Naive thymus-derived CD4-positive, alpha-beta T cell (primary cell): ENCODE measurements around the gene SBK1. TPM values are rescaled to one million over a fixed set of nuclear protein-coding genes. Genes with fewer than 3 reads are reported as not detected.
A peak's percentile ranks its signal among the peaks of the same experiment; 100 is the strongest.
"Not testable (repeated sequence)": the region's sequence is repeated elsewhere in the genome, so short reads cannot be mapped to it uniquely, and the experiment has no call there.

Experiments
- ATAC-seq: fragments of 150-1000 bp; cut with Tn5 transposase; 2 replicates; pipeline ENCODE4 v1.10.0; 2021; ENCODE audit warnings: mild to moderate bottlenecking, moderate library complexity
- CTCF ChIA-PET: fragments of 350-600 bp; sonication (Branson Sonifier 250); formaldehyde crosslinking; loops from one replicate; lab custom pipeline; 2021; ENCODE audit warnings: antibody characterized with exemption; lab: Charles Lee
- POLR2A ChIA-PET: fragments of 350-600 bp; sonication (Branson Sonifier 250); formaldehyde crosslinking; loops from one replicate; lab custom pipeline; 2021; ENCODE audit warnings: antibody characterized with exemption, inconsistent platforms; lab: Charles Lee
- DNase-seq, 9 donors: peaks; one replicate each; pipeline versions ENCODE4 v3.0.0 to v3.0.0-alpha.2; 2020 to 2022; ENCODE audit warnings: mixed read lengths in 1 of 9
- H3K27ac ChIP-seq: one replicate; pipeline ENCODE4 v1.7.0; 2013; ENCODE audit warnings: mild to moderate bottlenecking, low read depth, low read length, moderate library complexity
- H3K27me3 ChIP-seq, 2 donors: one replicate each; pipeline ENCODE4 v1.7.0; 2013; ENCODE audit warnings: low read length in 2 of 2, mild to moderate bottlenecking in 2 of 2, moderate library complexity in 2 of 2; ENCODE audit not compliant: control insufficient read depth in 2 of 2, insufficient read depth in 2 of 2
- H3K36me3 ChIP-seq, 3 experiments: 1 replicate in 2 of 3; 2 replicates in 1 of 3; pipeline ENCODE4 v1.7.0; 2013; ENCODE audit warnings: low read length in 3 of 3, mild to moderate bottlenecking in 3 of 3, moderate library complexity in 1 of 3; ENCODE audit not compliant: insufficient read depth in 3 of 3, control insufficient read depth in 2 of 3
- H3K4me1 ChIP-seq, 2 donors: one replicate each; pipeline ENCODE4 v1.7.0; 2013; ENCODE audit warnings: low read length in 2 of 2, mild to moderate bottlenecking in 2 of 2, moderate library complexity in 1 of 2; ENCODE audit not compliant: control insufficient read depth in 2 of 2, insufficient read depth in 2 of 2
- H3K4me3 ChIP-seq: 2 replicates; pipeline ENCODE4 v1.7.0; 2013; ENCODE audit warnings: mild to moderate bottlenecking, low read length
- H3K9me3 ChIP-seq, 3 experiments: 1 replicate in 2 of 3; 2 replicates in 1 of 3; pipeline ENCODE4 v1.7.0; 2013; ENCODE audit warnings: low read length in 3 of 3; ENCODE audit not compliant: control insufficient read depth in 2 of 3
- H3K27ac Mint-ChIP-seq, 9 donors: one replicate each; pipeline ENCODE4 v1.8.0; 2020 to 2022; ENCODE audit warnings: mixed read lengths in 9 of 9, mild to moderate bottlenecking in 8 of 9, moderate library complexity in 5 of 9, inconsistent platforms in 2 of 9
- H3K27me3 Mint-ChIP-seq, 5 donors: one replicate each; pipeline ENCODE4 v1.8.0; 2021 to 2022; ENCODE audit warnings: mixed read lengths in 5 of 5, mild to moderate bottlenecking in 1 of 5
- H3K36me3 Mint-ChIP-seq, 5 donors: one replicate each; pipeline ENCODE4 v1.8.0; 2020 to 2022; ENCODE audit warnings: mixed read lengths in 5 of 5, mild to moderate bottlenecking in 3 of 5, inconsistent platforms in 1 of 5
- H3K4me1 Mint-ChIP-seq, 7 donors: one replicate each; pipeline ENCODE4 v1.8.0; 2020 to 2022; ENCODE audit warnings: mixed read lengths in 7 of 7, mild to moderate bottlenecking in 3 of 7, inconsistent platforms in 1 of 7
- H3K4me3 Mint-ChIP-seq, 10 donors: one replicate each; pipeline ENCODE4 v1.8.0; 2020 to 2022; ENCODE audit warnings: mild to moderate bottlenecking in 10 of 10, mixed read lengths in 10 of 10, moderate library complexity in 6 of 10, inconsistent platforms in 2 of 10
- H3K9me3 Mint-ChIP-seq, 11 donors: one replicate each; pipeline ENCODE4 v1.8.0; 2020 to 2022; ENCODE audit warnings: mixed read lengths in 11 of 11, mild to moderate bottlenecking in 4 of 11, inconsistent platforms in 1 of 11, moderate library complexity in 1 of 11
- intact Hi-C, 2 donors: fragments of 100-400 bp; cut with micrococcal nuclease; formaldehyde crosslinking; loops; one replicate each; pipeline ENCODE4 v1.15.1; 2023
- polyA plus RNA-seq, 2 donors: library from polyadenylated mRNA; unstranded; fragments of 300-500 nt; fragmentation: Illumina TruSeq; gene quantifications; one replicate each; pipeline ENCODE4 v1.2.3, GENCODE V29; 2021
- total RNA-seq, 6 experiments: library from RNA in 5 of 6; stranded (reverse) in 5 of 6; gene quantifications; 1 replicate in 5 of 6; 2 replicates in 1 of 6; pipeline ENCODE4 v1.2.3 and lab custom pipeline; 2021 to 2026

The SBK1 gene
- total and polyA plus RNA-seq, 7 experiments from 2014 or later, result 4.2 to 19.9 (median 16.5) TPM

DNA sequence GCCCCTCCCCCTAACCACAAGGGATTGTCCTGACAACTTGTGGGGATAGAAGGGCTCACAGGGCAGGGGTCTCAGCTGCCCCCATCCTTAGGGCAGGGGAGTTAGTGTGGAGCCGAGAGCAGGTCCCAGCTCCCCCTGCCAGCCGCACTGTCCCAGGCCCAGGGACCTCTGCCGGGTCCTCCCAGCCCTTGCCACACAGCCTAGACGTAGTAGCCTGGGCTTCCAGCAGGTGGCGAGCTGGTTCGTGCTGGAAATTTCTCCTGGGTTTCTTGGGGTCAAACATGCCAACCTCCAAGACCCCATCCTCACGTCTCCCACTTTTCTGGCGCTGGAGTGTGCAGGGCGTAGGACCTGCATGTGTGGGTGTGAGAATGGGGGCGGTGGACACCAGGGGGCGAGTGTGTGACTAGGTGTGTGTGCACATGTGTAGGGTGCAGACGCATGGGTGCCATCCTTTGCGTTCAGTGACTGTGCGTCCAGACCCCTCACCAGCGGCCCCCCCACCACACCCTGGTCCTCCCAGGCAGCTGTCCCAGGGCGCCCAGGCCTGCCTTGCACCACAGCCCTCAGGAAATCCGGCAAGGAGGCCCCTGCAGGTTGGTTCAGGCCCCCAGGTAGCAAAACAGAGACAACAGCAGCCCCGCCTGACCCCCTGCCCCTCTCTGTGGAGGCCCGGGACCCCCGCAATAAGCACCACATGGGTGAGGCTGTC lies 29.5 kb downstream of the SBK1 start:
- H3K9me3 ChIP-seq, result no peaks in the 10 kb centered on the region
- H3K4me3 ChIP-seq, result no peak overlapping the region
- no peak overlapping the region for H3K27ac ChIP-seq
- Mint-ChIP-seq H3K27me3 (no peaks in the 10 kb centered on the region), H3K36me3 (peaks cover 0 to 20% (median 9%) of the 10 kb centered on the region in 5 donors), H3K4me1 (peaks cover 5 to 12% (median 9%) of the 10 kb centered on the region in 7 donors), H3K4me3 (no peak overlapping the region), H3K9me3 (no peaks in the 10 kb centered on the region), H3K27ac (no peak overlapping the region)
- H3K27me3 ChIP-seq, result no peaks in the 10 kb centered on the region
- peaks cover 0 to 46% (median 12%) of the 10 kb centered on the region in 3 experiments for H3K36me3 ChIP-seq
- ChIA-PET CTCF (interaction anchor here (1.0 to 1.5 kb wide), 6 partner anchors 12 to 150 kb away, joined by 3 to 9 read pairs (median 6); no protein-coding TSS in a partner anchor), POLR2A (interaction anchor here (0.5 to 1.6 kb wide), 9 partner anchors 9 to 302 kb away, joined by 3 to 4 read pairs (median 3); no protein-coding TSS in a partner anchor)
- peaks cover 7 to 8% of the 10 kb centered on the region in 2 donors for H3K4me1 ChIP-seq
- ATAC-seq (peak; percentile 59), DNase-seq (peak in 4 of 9 donors; percentile 24 to 64 (median 40))
- intact Hi-C loops, result no loop called here

DNA sequence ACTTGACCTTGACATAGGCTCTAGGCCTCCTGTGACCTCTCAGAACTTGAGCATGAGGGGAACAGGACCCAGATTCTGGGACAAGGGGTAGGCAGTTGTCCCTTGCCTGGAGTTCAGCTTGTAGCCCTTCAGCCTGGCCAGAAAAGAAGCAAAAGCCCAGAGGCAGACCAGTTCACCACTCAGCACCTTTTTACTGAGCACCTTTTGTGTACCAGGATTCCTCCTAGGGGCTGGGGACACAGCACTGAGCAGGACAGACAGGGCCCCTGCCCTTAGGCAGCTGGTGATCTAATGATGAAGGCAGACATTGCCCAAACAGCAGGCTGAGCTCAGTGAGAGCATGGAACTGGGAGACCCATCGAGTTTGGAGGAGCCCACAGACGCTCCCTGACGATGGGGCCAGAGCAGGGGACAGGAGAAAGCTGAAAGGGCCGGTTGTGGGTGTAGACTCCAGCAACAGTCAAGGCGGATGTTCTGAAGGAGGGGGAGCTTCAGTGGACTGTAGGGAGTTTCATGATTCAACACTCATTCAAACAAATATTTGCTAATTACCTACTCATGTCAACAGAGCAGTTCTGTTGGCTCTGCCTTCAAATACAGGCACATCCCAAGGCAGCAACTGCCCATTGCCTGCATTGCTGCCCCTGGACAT lies 32.0 kb downstream of the SBK1 start:
- Mint-ChIP-seq H3K4me1 (peaks cover 0 to 7% (median 5%) of the 10 kb centered on the region in 7 donors), H3K9me3 (no peaks in the 10 kb centered on the region), H3K27me3 (no peaks in the 10 kb centered on the region), H3K36me3 (peaks cover 0 to 8% (median 2%) of the 10 kb centered on the region in 5 donors), H3K27ac (peak overlapping the region in 4 of 9 donors; percentile 9 to 71 (median 50)), H3K4me3 (no peak overlapping the region)
- ATAC-seq, result no peak
- no peak overlapping the region for H3K27ac ChIP-seq
- no peak overlapping the region for H3K4me3 ChIP-seq
- intact Hi-C loops, result no loop called here
- peaks cover 0 to 27% (median 4%) of the 10 kb centered on the region in 3 experiments for H3K36me3 ChIP-seq
- ChIA-PET CTCF (interaction anchor here (0.9 to 1.3 kb wide), 3 partner anchors 45 to 110 kb away, joined by 3 to 5 read pairs (median 3); no protein-coding TSS in a partner anchor), POLR2A (no interaction called here)
- no peaks in the 10 kb centered on the region for H3K27me3 ChIP-seq
- no peak for DNase-seq
- H3K9me3 ChIP-seq, result no peaks in the 10 kb centered on the region
- no peaks in the 10 kb centered on the region for H3K4me1 ChIP-seq

DNA sequence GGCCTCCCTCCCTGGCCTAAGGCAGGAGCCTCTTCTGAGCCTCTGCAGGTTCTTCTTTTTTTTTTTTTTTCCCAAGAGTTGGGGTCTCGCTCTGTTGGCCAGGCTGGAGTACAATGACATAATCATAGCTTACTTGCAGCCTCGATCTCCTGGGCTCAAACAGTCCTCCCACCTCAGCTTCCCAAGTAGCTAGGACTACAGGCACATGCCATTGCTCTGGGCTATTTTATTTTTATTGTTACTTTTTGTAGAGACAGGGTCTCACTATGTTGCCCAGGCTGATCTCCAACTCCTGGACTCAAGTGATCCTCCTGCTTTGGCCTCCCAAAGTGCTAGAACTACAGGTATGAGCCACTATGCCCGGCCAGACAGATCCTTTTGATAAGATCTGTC lies 32.6 kb downstream of the SBK1 start:
- POLR2A ChIA-PET, result no interaction called here
- ATAC-seq, result no peak
- H3K27me3 ChIP-seq, result no peaks in the 10 kb centered on the region

DNA sequence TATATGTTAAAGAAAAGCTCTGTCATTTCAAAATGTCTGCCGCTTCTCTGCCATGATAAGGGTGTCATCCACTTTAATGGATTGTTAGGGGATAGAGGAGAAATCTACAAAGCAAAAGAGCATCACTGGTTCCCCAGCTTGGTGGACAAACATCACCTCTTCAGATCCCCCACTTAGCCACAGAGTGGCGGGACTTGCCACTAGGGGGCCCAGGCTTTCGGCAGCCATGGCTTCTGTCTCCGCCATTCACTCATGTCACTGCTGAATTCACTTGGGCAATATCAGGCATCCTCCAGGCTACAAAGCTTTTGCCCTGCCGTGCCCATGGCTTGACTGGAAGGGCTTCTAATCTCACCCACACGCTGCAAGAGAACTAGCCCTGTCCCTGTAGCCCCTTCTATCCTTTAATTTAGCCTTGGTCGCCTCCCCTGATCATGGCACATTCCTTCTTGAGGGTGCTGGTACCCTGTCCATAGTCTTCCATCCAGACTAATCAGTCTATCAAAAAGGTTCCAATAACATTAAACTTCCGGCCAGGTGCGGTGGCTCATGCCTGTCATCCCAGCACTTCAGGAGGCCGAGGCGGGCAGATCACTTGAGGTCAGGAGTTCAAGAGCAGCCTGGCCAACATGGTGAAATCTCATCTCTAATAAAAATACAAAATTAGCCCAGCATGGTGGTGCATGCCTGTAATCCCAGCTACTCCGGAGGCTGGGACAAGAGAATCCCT lies 34.7 kb downstream of the SBK1 start:
- H3K4me1 Mint-ChIP-seq, result peaks cover 0 to 7% (median 5%) of the 10 kb centered on the region in 7 donors
- no peaks in the 10 kb centered on the region for H3K4me1 ChIP-seq
- H3K4me3 ChIP-seq, result no peak overlapping the region
- peaks cover 0 to 9% (median 0%) of the 10 kb centered on the region in 3 experiments for H3K36me3 ChIP-seq
- intact Hi-C loops, result no loop called here
- DNase-seq (peak; percentile 26 to 70 (median 58)), ATAC-seq (peak; percentile 87)
- no peaks in the 10 kb centered on the region for H3K9me3 Mint-ChIP-seq
- no peak overlapping the region for H3K27ac ChIP-seq
- no peaks in the 10 kb centered on the region for H3K9me3 ChIP-seq
- H3K27me3 ChIP-seq, result no peaks in the 10 kb centered on the region
- ChIA-PET POLR2A (no interaction called here), CTCF (interaction anchor here (0.7 to 1.6 kb wide), 5 partner anchors 42 to 208 kb away, joined by 3 to 5 read pairs (median 4); no protein-coding TSS in a partner anchor)
- H3K36me3 Mint-ChIP-seq, result peaks cover 0 to 5% (median 0%) of the 10 kb centered on the region in 5 donors
- peak overlapping the region in 4 of 9 donors; percentile 41 to 58 (median 57) for H3K27ac Mint-ChIP-seq
- no peaks in the 10 kb centered on the region for H3K27me3 Mint-ChIP-seq
- no peak overlapping the region for H3K4me3 Mint-ChIP-seq

More for the DNA sequence above, 32.6 kb downstream of the SBK1 start:
- H3K4me1 ChIP-seq, result no peaks in the 10 kb centered on the region
- no peak for DNase-seq
- Mint-ChIP-seq H3K4me1 (peaks cover 0 to 7% (median 5%) of the 10 kb centered on the region in 7 donors), H3K36me3 (peaks cover 0 to 5% (median 0%) of the 10 kb centered on the region in 5 donors), H3K9me3 (no peaks in the 10 kb centered on the region), H3K27me3 (no peaks in the 10 kb centered on the region), H3K4me3 (no peak overlapping the region), H3K27ac (peak overlapping the region in 2 of 9 donors; percentile 28 to 37)
- peaks cover 0 to 22% (median 0%) of the 10 kb centered on the region in 3 experiments for H3K36me3 ChIP-seq
- CTCF ChIA-PET, result interaction anchor here (0.9 to 1.3 kb wide), 4 partner anchors 46 to 111 kb away, joined by 3 to 5 read pairs (median 4); no protein-coding TSS in a partner anchor
- no peak overlapping the region for H3K27ac ChIP-seq
- intact Hi-C loops, result no loop called here
- no peaks in the 10 kb centered on the region for H3K9me3 ChIP-seq
- H3K4me3 ChIP-seq, result no peak overlapping the region

DNA sequence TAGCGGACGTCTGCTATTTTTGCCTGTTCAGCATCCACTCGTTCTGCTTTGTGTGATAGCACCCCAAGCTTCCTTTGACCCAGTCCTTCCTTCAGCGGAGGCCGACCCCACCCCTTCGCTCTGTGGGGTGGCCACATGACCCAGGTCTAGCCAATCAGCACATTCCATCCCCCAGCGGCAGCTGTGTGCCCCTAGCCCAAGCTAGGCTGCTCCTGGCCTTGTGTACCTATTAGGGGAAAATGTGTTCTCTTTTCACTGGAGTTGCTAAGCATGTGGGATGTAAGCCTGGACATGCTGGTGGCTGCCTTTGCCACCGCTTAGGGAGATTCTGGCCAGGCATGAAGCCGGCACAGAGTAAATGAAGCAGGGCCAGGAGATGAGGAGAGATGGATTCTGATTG lies 37.9 kb downstream of the SBK1 start:
- H3K27ac ChIP-seq, CTCF ChIA-PET, H3K27ac Mint-ChIP-seq, H3K4me1 ChIP-seq, H3K36me3 Mint-ChIP-seq, POLR2A ChIA-PET, H3K4me1 Mint-ChIP-seq, H3K27me3 ChIP-seq, H3K4me3 ChIP-seq, intact Hi-C loops, H3K4me3 Mint-ChIP-seq, H3K9me3 Mint-ChIP-seq, H3K27me3 Mint-ChIP-seq, H3K36me3 ChIP-seq, H3K9me3 ChIP-seq: not testable (repeated sequence)
- DNase-seq, result peak in 1 of 9 donors; percentile 30
- ATAC-seq, result peak; percentile 73

DNA sequence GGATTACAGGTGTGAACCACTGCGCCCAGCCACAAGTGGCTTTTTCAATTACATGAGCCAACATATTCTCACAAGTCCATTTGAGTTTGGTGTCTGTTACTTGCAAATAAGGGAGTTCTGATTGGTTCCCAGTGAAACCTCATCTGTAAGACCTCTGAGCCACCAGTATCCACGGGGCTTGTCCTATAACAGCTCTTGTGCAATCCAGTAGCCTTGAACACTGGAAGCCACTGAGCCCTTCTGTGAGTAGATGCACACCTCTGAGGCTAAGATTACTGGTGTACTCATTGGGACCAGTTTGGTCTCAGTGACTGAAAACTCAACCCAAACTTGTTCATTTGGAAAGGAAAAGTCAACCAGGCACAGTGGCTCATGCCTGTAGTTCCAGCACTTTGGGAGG lies 38.7 kb downstream of the SBK1 start:
- H3K9me3 ChIP-seq, H3K4me3 Mint-ChIP-seq, H3K4me1 ChIP-seq, H3K4me3 ChIP-seq, H3K27ac Mint-ChIP-seq, POLR2A ChIA-PET, H3K27ac ChIP-seq, intact Hi-C loops, H3K9me3 Mint-ChIP-seq, ATAC-seq, DNase-seq, H3K27me3 ChIP-seq, H3K4me1 Mint-ChIP-seq, H3K27me3 Mint-ChIP-seq, CTCF ChIA-PET, H3K36me3 Mint-ChIP-seq, H3K36me3 ChIP-seq: not testable (repeated sequence)
